HG03159 (cell line): ENCODE measurements around the gene GLUD1.
"Not testable (repeated sequence)": the region's sequence is repeated elsewhere in the genome, so short reads cannot be mapped to it uniquely, and the experiment has no call there.

Source experiments
- ATAC-seq: cut with Tn5 transposase; IDR thresholded peaks from one replicate; pipeline ENCODE4 v1.9.1; 2021; ENCODE audit warnings: mild to moderate bottlenecking, moderate library complexity; ENCODE audit not compliant: unreplicated experiment

The GLUD1 gene

GRCh38 chr10:87007124-87007523 is 87.5 kb downstream of the GLUD1 start:
- not testable (repeated sequence) for ATAC-seq

GRCh38 chr10:87000491-87000890 is 94.2 kb downstream of the GLUD1 start:
- ATAC-seq: no peak
